HL-60 (cell line): ENCODE results near the gene STX18.

Experiments
- GABPA ChIP-seq: IDR thresholded peaks from 2 replicates; pipeline ENCODE4 v1.6.1; 2012; ENCODE audit warnings: low read depth
- POLR2AphosphoS5 ChIP-seq: IDR thresholded peaks from 2 replicates; pipeline ENCODE4 v1.6.1; 2012; ENCODE audit warnings: low read depth
- TF ChIP-seq, protein P1 (sequence below): IDR thresholded peaks from one replicate; pipeline ENCODE4 v1.5.1; 2011; ENCODE audit warnings: low read length, control low read depth, inconsistent platforms; ENCODE audit not compliant: insufficient read depth
- TF ChIP-seq, protein P2 (sequence below): IDR thresholded peaks from 2 replicates; pipeline ENCODE4 v1.6.1; 2012; ENCODE audit warnings: low read depth; ENCODE audit not compliant: insufficient replicate concordance

DNA sequence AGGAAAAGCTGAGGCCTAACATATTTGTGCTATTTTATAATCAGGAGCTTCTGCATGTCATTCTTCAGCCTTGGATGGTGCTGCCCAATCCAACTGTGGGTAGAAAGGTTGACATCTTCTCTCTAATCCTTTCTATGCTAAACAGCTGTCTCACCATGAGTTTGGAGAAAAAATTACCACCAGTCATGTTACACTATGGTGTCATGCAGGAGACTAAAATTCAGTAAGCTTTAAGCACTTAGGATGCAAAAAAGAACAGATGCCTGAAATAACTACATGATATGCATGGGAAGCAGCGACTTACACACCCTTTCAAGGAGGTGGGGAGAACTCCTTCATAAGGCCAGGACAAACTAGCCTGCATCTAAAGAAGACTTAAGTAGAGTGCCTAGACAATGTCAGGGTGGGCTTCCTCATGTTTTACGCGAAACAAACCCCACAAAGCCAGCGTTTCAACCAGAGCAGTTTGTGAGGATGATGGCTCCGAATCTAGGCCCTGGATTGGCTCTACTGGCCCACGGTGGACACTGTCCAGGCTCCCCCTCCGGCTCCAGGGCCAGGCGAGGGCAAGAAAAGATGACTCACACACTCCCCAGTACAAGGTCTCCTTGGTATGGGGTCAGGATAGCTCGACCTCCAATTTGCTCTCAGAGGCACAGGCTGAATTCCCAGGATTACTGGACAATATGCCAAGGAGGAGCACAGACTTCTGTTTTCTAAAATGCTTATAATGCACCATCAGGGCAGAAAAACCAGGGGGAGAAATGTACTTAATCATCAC, 45.1 kb downstream of the STX18 start:
- TF ChIP-seq POLR2AphosphoS5 (no peak), GABPA (no peak)
- TF ChIP-seq, protein P1, sequence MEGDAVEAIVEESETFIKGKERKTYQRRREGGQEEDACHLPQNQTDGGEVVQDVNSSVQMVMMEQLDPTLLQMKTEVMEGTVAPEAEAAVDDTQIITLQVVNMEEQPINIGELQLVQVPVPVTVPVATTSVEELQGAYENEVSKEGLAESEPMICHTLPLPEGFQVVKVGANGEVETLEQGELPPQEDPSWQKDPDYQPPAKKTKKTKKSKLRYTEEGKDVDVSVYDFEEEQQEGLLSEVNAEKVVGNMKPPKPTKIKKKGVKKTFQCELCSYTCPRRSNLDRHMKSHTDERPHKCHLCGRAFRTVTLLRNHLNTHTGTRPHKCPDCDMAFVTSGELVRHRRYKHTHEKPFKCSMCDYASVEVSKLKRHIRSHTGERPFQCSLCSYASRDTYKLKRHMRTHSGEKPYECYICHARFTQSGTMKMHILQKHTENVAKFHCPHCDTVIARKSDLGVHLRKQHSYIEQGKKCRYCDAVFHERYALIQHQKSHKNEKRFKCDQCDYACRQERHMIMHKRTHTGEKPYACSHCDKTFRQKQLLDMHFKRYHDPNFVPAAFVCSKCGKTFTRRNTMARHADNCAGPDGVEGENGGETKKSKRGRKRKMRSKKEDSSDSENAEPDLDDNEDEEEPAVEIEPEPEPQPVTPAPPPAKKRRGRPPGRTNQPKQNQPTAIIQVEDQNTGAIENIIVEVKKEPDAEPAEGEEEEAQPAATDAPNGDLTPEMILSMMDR: no peak
- TF ChIP-seq, protein P2, sequence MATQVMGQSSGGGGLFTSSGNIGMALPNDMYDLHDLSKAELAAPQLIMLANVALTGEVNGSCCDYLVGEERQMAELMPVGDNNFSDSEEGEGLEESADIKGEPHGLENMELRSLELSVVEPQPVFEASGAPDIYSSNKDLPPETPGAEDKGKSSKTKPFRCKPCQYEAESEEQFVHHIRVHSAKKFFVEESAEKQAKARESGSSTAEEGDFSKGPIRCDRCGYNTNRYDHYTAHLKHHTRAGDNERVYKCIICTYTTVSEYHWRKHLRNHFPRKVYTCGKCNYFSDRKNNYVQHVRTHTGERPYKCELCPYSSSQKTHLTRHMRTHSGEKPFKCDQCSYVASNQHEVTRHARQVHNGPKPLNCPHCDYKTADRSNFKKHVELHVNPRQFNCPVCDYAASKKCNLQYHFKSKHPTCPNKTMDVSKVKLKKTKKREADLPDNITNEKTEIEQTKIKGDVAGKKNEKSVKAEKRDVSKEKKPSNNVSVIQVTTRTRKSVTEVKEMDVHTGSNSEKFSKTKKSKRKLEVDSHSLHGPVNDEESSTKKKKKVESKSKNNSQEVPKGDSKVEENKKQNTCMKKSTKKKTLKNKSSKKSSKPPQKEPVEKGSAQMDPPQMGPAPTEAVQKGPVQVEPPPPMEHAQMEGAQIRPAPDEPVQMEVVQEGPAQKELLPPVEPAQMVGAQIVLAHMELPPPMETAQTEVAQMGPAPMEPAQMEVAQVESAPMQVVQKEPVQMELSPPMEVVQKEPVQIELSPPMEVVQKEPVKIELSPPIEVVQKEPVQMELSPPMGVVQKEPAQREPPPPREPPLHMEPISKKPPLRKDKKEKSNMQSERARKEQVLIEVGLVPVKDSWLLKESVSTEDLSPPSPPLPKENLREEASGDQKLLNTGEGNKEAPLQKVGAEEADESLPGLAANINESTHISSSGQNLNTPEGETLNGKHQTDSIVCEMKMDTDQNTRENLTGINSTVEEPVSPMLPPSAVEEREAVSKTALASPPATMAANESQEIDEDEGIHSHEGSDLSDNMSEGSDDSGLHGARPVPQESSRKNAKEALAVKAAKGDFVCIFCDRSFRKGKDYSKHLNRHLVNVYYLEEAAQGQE: no peak
